HEK293T (cell line): Measurements from ENCODE around the gene ASIC3.

Experiments used
- CTCF ChIA-PET: fragments of 350-600 bp; formaldehyde crosslinking; extraction: SDS; loops from one replicate; lab custom pipeline; 2021; ENCODE audit warnings: antibody characterized with exemption, inconsistent platforms; lab: Yijun Ruan, JAX
- POLR2A ChIA-PET: fragments of 350-600 bp; formaldehyde crosslinking; extraction: SDS; loops from one replicate; lab custom pipeline; 2020; ENCODE audit warnings: antibody characterized with exemption, inconsistent platforms; lab: Yijun Ruan, JAX
- DNase-seq: peaks from one replicate; pipeline ENCODE4 v3.0.0; 2012; ENCODE audit warnings: mixed read lengths; ENCODE audit errors: extremely low spot score
- BHLHE40 ChIP-seq: fragments of 450-650 bp; IDR thresholded peaks from 2 replicates; pipeline ENCODE4 v1.6.1; 2016; ENCODE audit warnings: mild to moderate bottlenecking, moderate library complexity, borderline replicate concordance
- CTBP1 ChIP-seq: fragments of 450-650 bp; IDR thresholded peaks from 2 replicates; pipeline ENCODE4 v1.6.1; 2016; ENCODE audit warnings: borderline replicate concordance
- ELF4 ChIP-seq: fragments of 450-650 bp; IDR thresholded peaks from 2 replicates; pipeline ENCODE4 v1.6.1; 2017; ENCODE audit warnings: antibody characterized with exemption
- FOXA1 ChIP-seq: fragments of 450-650 bp; IDR thresholded peaks from 2 replicates; pipeline ENCODE4 v1.6.1; 2016; ENCODE audit warnings: mild to moderate bottlenecking
- FOXK2 ChIP-seq: fragments of 450-650 bp; IDR thresholded peaks from 2 replicates; pipeline ENCODE4 v1.6.1; 2016; ENCODE audit warnings: mild to moderate bottlenecking
- HDGF ChIP-seq: fragments of 450-650 bp; IDR thresholded peaks from 2 replicates; pipeline ENCODE4 v1.6.1; 2017; ENCODE audit warnings: antibody characterized with exemption, borderline replicate concordance
- L3MBTL2 ChIP-seq: fragments of 450-650 bp; conservative IDR thresholded peaks from 2 replicates; pipeline ENCODE4 v1.6.1; 2016; ENCODE audit warnings: mild to moderate bottlenecking
- LEF1 ChIP-seq: fragments of 450-650 bp; IDR thresholded peaks from 2 replicates; pipeline ENCODE4 v1.6.1; 2017; ENCODE audit warnings: mild to moderate bottlenecking, borderline replicate concordance
- NFRKB ChIP-seq: fragments of 450-650 bp; IDR thresholded peaks from 2 replicates; pipeline ENCODE4 v1.6.1; 2016; ENCODE audit warnings: mild to moderate bottlenecking, moderate library complexity
- PKNOX1 ChIP-seq: fragments of 450-650 bp; IDR thresholded peaks from 2 replicates; pipeline ENCODE4 v1.6.1; 2016
- SP1 ChIP-seq: fragments of 450-650 bp; IDR thresholded peaks from 2 replicates; pipeline ENCODE4 v1.6.1; 2017
- TARDBP ChIP-seq: fragments of 450-650 bp; IDR thresholded peaks from 2 replicates; pipeline ENCODE4 v1.6.1; 2016
- ZNF384 ChIP-seq: fragments of 450-650 bp; IDR thresholded peaks from 2 replicates; pipeline ENCODE4 v1.6.1; 2016

ASIC3 gene

GRCh38 chr7:151080522-151081169, 32.3 kb downstream of the ASIC3 start, which contains the start of gene FASTK:
Gene FASTK (minus strand): TSS chr7:151080809. CDS start chr7:151080766, 43 bp downstream.
- ChIA-PET POLR2A (interaction anchor here (0.6 to 2.6 kb wide), 22 partner anchors 9 to 172 kb away, joined by 3 to 17 read pairs (median 4); partner anchors contain the start of genes ABCB8, ABCF2, CDK5 and CHPF2), CTCF (interaction anchor here (1.1 kb wide), 1 partner anchor 30 kb away, joined by 4 read pairs; no protein-coding TSS in a partner anchor)
- DNase-seq: peak; percentile 97
- peak; percentile 38; the same call in 1 of the 2 replicates for TF ChIP-seq PKNOX1
- TF ChIP-seq LEF1: no peak; the same call in 1 of the 2 replicates

- DNase-seq: no peak
- TF ChIP-seq FOXK2: no peak
- no peak for TF ChIP-seq SP1
- no peak for TF ChIP-seq L3MBTL2
- TF ChIP-seq ELF4: no peak
- no peak for TF ChIP-seq LEF1
- no peak for TF ChIP-seq PKNOX1
- TF ChIP-seq BHLHE40: no peak
- TF ChIP-seq NFRKB: no peak
- no peak for TF ChIP-seq FOXA1
- CTCF ChIA-PET: interaction anchor here (1.1 kb wide), 1 partner anchor 29 kb away, joined by 4 read pairs; no protein-coding TSS in a partner anchor
- POLR2A ChIA-PET: interaction anchor here (0.6 to 3.2 kb wide), 21 partner anchors 8 to 166 kb away, joined by 3 to 17 read pairs (median 4); partner anchors contain the start of genes ABCB8, ABCF2, CDK5 and CHPF2
Observed at GRCh38 chr7:151081170-151082101, 33.1 kb downstream of the ASIC3 start.

GRCh38 chr7:151082141-151083070, 34.1 kb downstream of the ASIC3 start:
- POLR2A ChIA-PET: interaction anchor here (1.1 to 3.2 kb wide), 5 partner anchors 20 to 54 kb away, joined by 3 to 15 read pairs (median 9); partner anchors contain the start of genes ABCB8 and SLC4A2
- no peak for DNase-seq
- TF ChIP-seq TARDBP (no peak), CTBP1 (no peak), HDGF (peak; percentile 77; the same call in 1 of the 2 replicates), L3MBTL2 (peak; percentile 89)
- CTCF ChIA-PET: interaction anchor here (0.6 kb wide), 1 partner anchor 232 kb away, joined by 3 read pairs; no protein-coding TSS in a partner anchor

GRCh38 chr7:151083071-151083823, 34.9 kb downstream of the ASIC3 start, which contains the start of gene TMUB1:
Gene TMUB1 (minus strand): TSS chr7:151083493. CDS start chr7:151082563, 930 bp downstream.
- ChIA-PET POLR2A (interaction anchor here (0.6 to 3.2 kb wide), 6 partner anchors 10 to 65 kb away, joined by 3 to 15 read pairs (median 6); partner anchors contain the start of genes ABCB8 and SLC4A2), CTCF (interaction anchor here (0.6 kb wide), 1 partner anchor 232 kb away, joined by 3 read pairs; no protein-coding TSS in a partner anchor)
- TF ChIP-seq FOXA1: no peak
- peak; percentile 53; the same call in 1 of the 2 replicates for TF ChIP-seq HDGF

GRCh38 chr7:151083824-151084160, 35.5 kb downstream of the ASIC3 start:
- CTCF ChIA-PET: no interaction called here
- TF ChIP-seq ZNF384 (no peak), L3MBTL2 (no peak), HDGF (no peak), ELF4 (no peak)
- POLR2A ChIA-PET: interaction anchor here (0.6 to 3.2 kb wide), 6 partner anchors 11 to 66 kb away, joined by 3 to 21 read pairs (median 8); partner anchors contain the start of genes ABCB8 and SLC4A2
- no peak for DNase-seq

More at GRCh38 chr7:151083071-151083823, 34.9 kb downstream of the ASIC3 start, which contains the start of gene TMUB1:
- peak; percentile 74 for DNase-seq

- POLR2A ChIA-PET: interaction anchor here (0.6 to 2.8 kb wide), 14 partner anchors 9 to 216 kb away, joined by 3 to 21 read pairs (median 6); partner anchors contain the start of genes ABCB8, CHPF2 and SLC4A2
- TF ChIP-seq FOXA1 (no peak), HDGF (no peak)
- DNase-seq: no peak
- CTCF ChIA-PET: interaction anchor here (0.7 to 1.6 kb wide), 3 partner anchors 22 to 187 kb away, joined by 3 to 5 read pairs (median 5); no protein-coding TSS in a partner anchor
Observed at GRCh38 chr7:151085329-151085690, 37.0 kb downstream of the ASIC3 start.
